OCI-LY1 (cell line): ENCODE measurements around the gene MRTFB.

ENCODE experiments used
- H2AFZ ChIP-seq: fragments of 200-600 bp; sonication (generic), shearing (Covaris generic); 2 replicates; pipeline ENCODE4 v1.6.0; 2014; ENCODE audit warnings: antibody characterized with exemption, mild to moderate bottlenecking, low read length
- H3F3A ChIP-seq: fragments of 200-600 bp; sonication (generic), shearing (Covaris generic); 2 replicates; pipeline ENCODE4 v1.6.0; 2014; ENCODE audit warnings: mild to moderate bottlenecking, antibody characterized with exemption, low read length, moderate library complexity; ENCODE audit not compliant: insufficient read depth
- H3K27ac ChIP-seq: fragments of 200-600 bp; sonication (generic); 2 replicates; pipeline ENCODE4 v1.5.1; 2014; ENCODE audit warnings: low read length, mixed run types, mild to moderate bottlenecking, low read depth; ENCODE audit not compliant: poor library complexity, severe bottlenecking
- H3K27me3 ChIP-seq: fragments of 200-600 bp; sonication (generic); 2 replicates; pipeline ENCODE4 v1.6.0; 2014; ENCODE audit warnings: antibody characterized with exemption, mild to moderate bottlenecking, low read length, moderate library complexity; ENCODE audit not compliant: insufficient read depth
- H3K36me3 ChIP-seq: fragments of 200-600 bp; sonication (generic); 2 replicates; pipeline ENCODE4 v1.6.1; 2014; ENCODE audit warnings: mild to moderate bottlenecking, antibody characterized with exemption, low read length, moderate library complexity, mixed read lengths; ENCODE audit not compliant: insufficient read depth
- H3K4me1 ChIP-seq: fragments of 200-600 bp; sonication (generic); 2 replicates; pipeline ENCODE4 v1.5.1; 2014; ENCODE audit warnings: mild to moderate bottlenecking, low read length, moderate library complexity; ENCODE audit not compliant: insufficient read depth, severe bottlenecking
- H3K4me2 ChIP-seq: fragments of 200-600 bp; sonication (generic), shearing (Covaris generic); 2 replicates; pipeline ENCODE4 v1.6.1; 2014; ENCODE audit warnings: low read length
- H3K4me3 ChIP-seq: fragments of 200-600 bp; sonication (generic); 2 replicates; pipeline ENCODE4 v1.5.1; 2014; ENCODE audit warnings: low read length, low read depth, mild to moderate bottlenecking, mixed read lengths; ENCODE audit not compliant: poor library complexity, severe bottlenecking
- H3K79me2 ChIP-seq: fragments of 200-600 bp; shearing (Covaris generic); 2 replicates; pipeline ENCODE4 v1.6.1; 2016; ENCODE audit warnings: mixed run types, low read length, mixed read lengths; ENCODE audit not compliant: insufficient read depth
- H3K9ac ChIP-seq: fragments of 200-600 bp; sonication (generic), shearing (Covaris generic); 2 replicates; pipeline ENCODE4 v1.6.1; 2014; ENCODE audit warnings: mild to moderate bottlenecking, low read length, mixed read lengths
- H3K9me2 ChIP-seq: fragments of 200-600 bp; sonication (generic), shearing (Covaris generic); 2 replicates; pipeline ENCODE4 v1.6.1; 2014; ENCODE audit warnings: low read depth, mild to moderate bottlenecking, low read length, mixed read lengths
- H3K9me3 ChIP-seq: fragments of 200-600 bp; shearing (Covaris generic); 2 replicates; pipeline ENCODE4 v1.6.1; 2014; ENCODE audit warnings: low read length, mixed read lengths
- H4K20me1 ChIP-seq: fragments of 200-600 bp; sonication (generic), shearing (Covaris generic); 2 replicates; pipeline ENCODE4 v1.6.0; 2016; ENCODE audit warnings: mild to moderate bottlenecking, low read length; ENCODE audit not compliant: insufficient read depth
- CTCF ChIP-seq: fragments of 200-600 bp; sonication (generic), shearing (Covaris generic); IDR thresholded peaks from 2 replicates; pipeline ENCODE4 v1.5.1; 2017; ENCODE audit warnings: mild to moderate bottlenecking, antibody characterized with exemption, low read length, moderate library complexity, mixed read lengths
- EZH2 ChIP-seq: fragments of 200-600 bp; sonication (generic), shearing (Covaris generic); IDR thresholded peaks from 2 replicates; pipeline ENCODE4 v1.8.0; 2017; ENCODE audit warnings: borderline replicate concordance, mixed run types, mild to moderate bottlenecking, antibody characterized with exemption, low read length, moderate library complexity, mixed read lengths

MRTFB gene

GRCh38 chr16:14106961-14107360 lies 35.8 kb downstream of the MRTFB start:
- Histone ChIP-seq H3K9me3 (no peaks in the 10 kb centered on the region), H3K27me3 (no peaks in the 10 kb centered on the region), H3K4me1 (no peaks in the 10 kb centered on the region), H3K36me3 (no peaks in the 10 kb centered on the region), H3K9me2 (no peaks in the 10 kb centered on the region), H3K27ac (no peak overlapping the region), H4K20me1 (no peaks in the 10 kb centered on the region), H3K4me2 (no peak overlapping the region), H3F3A (no peaks in the 10 kb centered on the region), H3K9ac (no peak overlapping the region), H2AFZ (no peak overlapping the region), H3K79me2 (no peaks in the 10 kb centered on the region), H3K4me3 (no peak overlapping the region)
- TF ChIP-seq EZH2 = no peak
- TF ChIP-seq CTCF = no peak

- Histone ChIP-seq H3K36me3 (no peaks in the 10 kb centered on the region), H3F3A (no peaks in the 10 kb centered on the region), H4K20me1 (no peaks in the 10 kb centered on the region), H2AFZ (no peak overlapping the region), H3K9me3 (no peaks in the 10 kb centered on the region), H3K9ac (no peak overlapping the region), H3K27ac (no peak overlapping the region), H3K79me2 (no peaks in the 10 kb centered on the region), H3K4me1 (no peaks in the 10 kb centered on the region), H3K4me2 (no peak overlapping the region), H3K9me2 (no peaks in the 10 kb centered on the region), H3K4me3 (no peak overlapping the region), H3K27me3 (no peaks in the 10 kb centered on the region)
- no peak for TF ChIP-seq EZH2
- TF ChIP-seq CTCF = no peak
Measured at GRCh38 chr16:14109077-14109775, 38.1 kb downstream of the MRTFB start.

- no peak overlapping the region for H3K27ac ChIP-seq
- no peak overlapping the region for H3K4me2 ChIP-seq
- no peaks in the 10 kb centered on the region for H4K20me1 ChIP-seq
- TF ChIP-seq EZH2 = no peak
- no peaks in the 10 kb centered on the region for H3K27me3 ChIP-seq
- no peak overlapping the region for H3K9ac ChIP-seq
- no peaks in the 10 kb centered on the region for H3F3A ChIP-seq
- H3K9me3 ChIP-seq = no peaks in the 10 kb centered on the region
- H3K4me3 ChIP-seq = no peak overlapping the region
- no peak overlapping the region for H2AFZ ChIP-seq
- no peaks in the 10 kb centered on the region for H3K36me3 ChIP-seq
- no peaks in the 10 kb centered on the region for H3K9me2 ChIP-seq
- H3K79me2 ChIP-seq = no peaks in the 10 kb centered on the region
- H3K4me1 ChIP-seq = no peaks in the 10 kb centered on the region
Measured at GRCh38 chr16:14109782-14110727, 38.9 kb downstream of the MRTFB start.
